Measurements from ENCODE around the gene MRPL47.

Gene MRPL47

GRCh38 chr3:179642871-179643270 lies 38.4 kb upstream of the MRPL47 start:
- TF ChIP-seq, protein P1, sequence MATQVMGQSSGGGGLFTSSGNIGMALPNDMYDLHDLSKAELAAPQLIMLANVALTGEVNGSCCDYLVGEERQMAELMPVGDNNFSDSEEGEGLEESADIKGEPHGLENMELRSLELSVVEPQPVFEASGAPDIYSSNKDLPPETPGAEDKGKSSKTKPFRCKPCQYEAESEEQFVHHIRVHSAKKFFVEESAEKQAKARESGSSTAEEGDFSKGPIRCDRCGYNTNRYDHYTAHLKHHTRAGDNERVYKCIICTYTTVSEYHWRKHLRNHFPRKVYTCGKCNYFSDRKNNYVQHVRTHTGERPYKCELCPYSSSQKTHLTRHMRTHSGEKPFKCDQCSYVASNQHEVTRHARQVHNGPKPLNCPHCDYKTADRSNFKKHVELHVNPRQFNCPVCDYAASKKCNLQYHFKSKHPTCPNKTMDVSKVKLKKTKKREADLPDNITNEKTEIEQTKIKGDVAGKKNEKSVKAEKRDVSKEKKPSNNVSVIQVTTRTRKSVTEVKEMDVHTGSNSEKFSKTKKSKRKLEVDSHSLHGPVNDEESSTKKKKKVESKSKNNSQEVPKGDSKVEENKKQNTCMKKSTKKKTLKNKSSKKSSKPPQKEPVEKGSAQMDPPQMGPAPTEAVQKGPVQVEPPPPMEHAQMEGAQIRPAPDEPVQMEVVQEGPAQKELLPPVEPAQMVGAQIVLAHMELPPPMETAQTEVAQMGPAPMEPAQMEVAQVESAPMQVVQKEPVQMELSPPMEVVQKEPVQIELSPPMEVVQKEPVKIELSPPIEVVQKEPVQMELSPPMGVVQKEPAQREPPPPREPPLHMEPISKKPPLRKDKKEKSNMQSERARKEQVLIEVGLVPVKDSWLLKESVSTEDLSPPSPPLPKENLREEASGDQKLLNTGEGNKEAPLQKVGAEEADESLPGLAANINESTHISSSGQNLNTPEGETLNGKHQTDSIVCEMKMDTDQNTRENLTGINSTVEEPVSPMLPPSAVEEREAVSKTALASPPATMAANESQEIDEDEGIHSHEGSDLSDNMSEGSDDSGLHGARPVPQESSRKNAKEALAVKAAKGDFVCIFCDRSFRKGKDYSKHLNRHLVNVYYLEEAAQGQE (IDR thresholded peaks at IDR 0.05; ENCODE audit: insufficient replicate concordance, low read depth), result no peak
- no peak overlapping the region for H3K27ac ChIP-seq (replicated peaks)
- DNase-seq (ENCODE audit: low read depth in 1 of 2, low spot score in 1 of 2), result no peak
- no peak overlapping the region for H3K4me3 ChIP-seq (replicated peaks; ENCODE audit: insufficient read depth, low read length)
- H3K27me3 ChIP-seq (ENCODE audit: insufficient read depth, poor library complexity, severe bottlenecking), result no peaks in the 10 kb centered on the region

GRCh38 chr3:179640469-179640868 lies 36.0 kb upstream of the MRPL47 start:
- TF ChIP-seq, protein P2, sequence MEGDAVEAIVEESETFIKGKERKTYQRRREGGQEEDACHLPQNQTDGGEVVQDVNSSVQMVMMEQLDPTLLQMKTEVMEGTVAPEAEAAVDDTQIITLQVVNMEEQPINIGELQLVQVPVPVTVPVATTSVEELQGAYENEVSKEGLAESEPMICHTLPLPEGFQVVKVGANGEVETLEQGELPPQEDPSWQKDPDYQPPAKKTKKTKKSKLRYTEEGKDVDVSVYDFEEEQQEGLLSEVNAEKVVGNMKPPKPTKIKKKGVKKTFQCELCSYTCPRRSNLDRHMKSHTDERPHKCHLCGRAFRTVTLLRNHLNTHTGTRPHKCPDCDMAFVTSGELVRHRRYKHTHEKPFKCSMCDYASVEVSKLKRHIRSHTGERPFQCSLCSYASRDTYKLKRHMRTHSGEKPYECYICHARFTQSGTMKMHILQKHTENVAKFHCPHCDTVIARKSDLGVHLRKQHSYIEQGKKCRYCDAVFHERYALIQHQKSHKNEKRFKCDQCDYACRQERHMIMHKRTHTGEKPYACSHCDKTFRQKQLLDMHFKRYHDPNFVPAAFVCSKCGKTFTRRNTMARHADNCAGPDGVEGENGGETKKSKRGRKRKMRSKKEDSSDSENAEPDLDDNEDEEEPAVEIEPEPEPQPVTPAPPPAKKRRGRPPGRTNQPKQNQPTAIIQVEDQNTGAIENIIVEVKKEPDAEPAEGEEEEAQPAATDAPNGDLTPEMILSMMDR (IDR thresholded peaks at IDR 0.05; ENCODE audit: insufficient read depth, low read length), result no peak
- TF ChIP-seq, protein P1 (IDR thresholded peaks at IDR 0.05; ENCODE audit: insufficient replicate concordance, low read depth), result no peak
- no peak for TF ChIP-seq GABPA (IDR thresholded peaks at IDR 0.05; ENCODE audit: low read depth)
- Histone ChIP-seq H3K4me3 (replicated peaks; ENCODE audit: insufficient read depth, low read length) (no peak overlapping the region), H3K27ac (replicated peaks) (no peak overlapping the region), H3K27me3 (ENCODE audit: insufficient read depth, poor library complexity, severe bottlenecking) (no peaks in the 10 kb centered on the region)
- no peak for DNase-seq (ENCODE audit: low read depth in 1 of 2, low spot score in 1 of 2)

DNA sequence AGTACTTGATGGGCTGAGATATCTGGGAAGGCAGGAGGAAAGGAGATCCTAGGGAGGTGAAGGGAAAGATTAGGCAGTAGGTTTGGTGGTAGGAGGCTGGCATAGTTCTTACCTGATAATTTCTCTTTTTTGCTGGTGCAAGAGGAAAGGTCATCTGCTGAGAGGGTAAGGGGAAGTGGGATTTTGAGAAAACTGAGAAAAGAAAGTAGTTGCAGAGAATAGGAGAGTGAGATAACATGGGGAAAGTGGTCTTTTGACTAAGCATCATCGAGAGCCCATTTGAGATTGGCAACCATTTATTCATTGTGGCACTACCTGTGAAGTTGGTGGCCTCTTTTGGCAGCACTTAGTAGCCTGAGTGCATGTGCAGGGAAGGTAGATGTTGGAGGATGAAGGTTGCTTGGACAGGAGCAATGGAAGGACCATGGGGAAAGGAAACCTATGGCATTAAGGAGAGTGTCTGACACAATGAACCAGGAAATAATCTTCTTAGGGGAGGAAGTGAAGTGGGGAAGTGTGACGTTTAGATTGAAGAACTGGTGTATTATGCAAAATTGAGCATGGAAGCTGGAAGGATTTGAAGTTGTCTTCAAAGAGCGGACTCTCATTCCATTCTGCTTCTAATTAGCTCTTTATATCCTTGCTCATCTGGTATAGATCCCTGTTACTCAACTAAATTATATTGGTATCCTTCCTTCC lies 26.5 kb upstream of the MRPL47 start:
- TF ChIP-seq GABPA (IDR thresholded peaks at IDR 0.05; ENCODE audit: low read depth), result no peak
- peak; percentile 58; the same call in 1 of the 2 replicates for TF ChIP-seq SPI1 (IDR thresholded peaks at IDR 0.05; ENCODE audit: borderline replicate concordance, low read depth)
- Histone ChIP-seq H3K27me3 (ENCODE audit: insufficient read depth, poor library complexity, severe bottlenecking) (no peaks in the 10 kb centered on the region), H3K27ac (replicated peaks) (no peak overlapping the region), H3K4me3 (replicated peaks; ENCODE audit: insufficient read depth, low read length) (no peak overlapping the region)
- no peak for DNase-seq (ENCODE audit: low read depth in 1 of 2, low spot score in 1 of 2)

DNA sequence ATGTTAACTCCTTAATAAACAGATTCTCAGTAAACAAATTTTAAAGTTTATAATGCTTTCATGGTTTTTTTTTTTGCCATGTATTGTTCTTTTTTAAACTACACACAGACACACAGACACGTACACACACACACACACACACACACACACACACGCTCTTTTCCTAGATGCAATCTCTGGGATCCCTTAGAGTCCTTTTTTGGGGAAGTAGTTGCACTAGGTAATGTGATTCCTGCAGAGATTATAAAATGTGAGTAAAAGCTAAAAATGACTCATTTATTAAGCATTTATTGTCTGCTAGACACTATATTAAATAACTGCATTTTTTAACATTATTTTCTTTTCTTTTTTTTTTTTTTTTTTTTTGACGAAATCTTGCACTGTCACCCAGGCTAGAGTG lies 20.0 kb upstream of the MRPL47 start:
- Histone ChIP-seq H3K4me3 (replicated peaks; ENCODE audit: insufficient read depth, low read length) (no peak overlapping the region), H3K27me3 (ENCODE audit: insufficient read depth, poor library complexity, severe bottlenecking) (no peaks in the 10 kb centered on the region), H3K27ac (replicated peaks) (no peak overlapping the region)
- DNase-seq (ENCODE audit: low read depth in 1 of 2, low spot score in 1 of 2), result no peak
- TF ChIP-seq SPI1 (IDR thresholded peaks at IDR 0.05; ENCODE audit: borderline replicate concordance, low read depth), result no peak
- no peak for TF ChIP-seq GABPA (IDR thresholded peaks at IDR 0.05; ENCODE audit: low read depth)
- TF ChIP-seq POLR2AphosphoS5 (IDR thresholded peaks at IDR 0.05; ENCODE audit: low read depth), result no peak
- TF ChIP-seq, protein P2 (IDR thresholded peaks at IDR 0.05; ENCODE audit: insufficient read depth, low read length), result no peak
- TF ChIP-seq, protein P1 (IDR thresholded peaks at IDR 0.05; ENCODE audit: insufficient replicate concordance, low read depth), result no peak

Data from HL-60 (cell line).